Islet precursor cell (in vitro differentiated cells): ENCODE measurements around the gene FANCE.
"Not testable (repeated sequence)": the region's sequence is repeated elsewhere in the genome, so short reads cannot be mapped to it uniquely, and the experiment has no call there.

Source experiments
- DNase-seq: peaks from one replicate; pipeline ENCODE4 v3.0.0-alpha.2; 2018

Gene FANCE

DNA sequence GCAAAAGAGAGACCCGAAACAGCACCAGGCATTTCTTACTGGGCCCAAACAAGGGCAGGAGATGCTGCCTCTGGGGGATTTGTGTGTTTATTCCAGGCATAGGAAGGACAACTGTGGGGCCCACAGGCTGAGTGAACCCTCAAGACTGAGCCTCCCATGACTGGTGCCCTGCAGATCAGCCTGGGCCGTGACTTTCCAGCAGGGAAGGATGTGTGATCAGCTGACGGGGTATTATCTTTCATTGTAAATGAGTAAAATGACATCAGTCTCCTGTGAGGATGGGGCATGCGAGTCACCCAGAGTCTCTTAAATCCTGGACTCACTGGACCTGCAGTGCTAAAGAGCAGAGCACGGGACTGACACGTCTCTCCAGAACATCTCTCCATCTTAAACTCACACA lies 48.6 kb downstream of the FANCE start:
- peak; percentile 75 for DNase-seq

DNA sequence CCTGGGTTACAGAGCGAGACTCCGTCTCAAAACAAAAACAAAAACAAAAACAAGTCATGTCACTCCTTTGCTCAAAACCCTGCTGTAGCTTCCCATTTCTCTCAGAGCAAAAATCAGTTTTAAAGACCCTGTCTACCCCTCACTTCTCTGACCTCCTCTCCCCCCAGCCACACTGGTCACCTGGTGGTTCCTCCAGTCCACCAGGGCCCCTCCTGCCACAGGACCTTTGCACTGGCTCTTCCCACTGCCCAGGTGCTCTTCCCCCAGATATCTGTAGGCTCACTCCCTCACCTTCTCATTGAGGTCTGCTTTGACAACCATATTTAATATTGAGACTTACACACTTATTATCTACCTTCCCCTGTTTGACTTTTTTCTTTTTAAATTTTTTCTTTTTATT lies 49.6 kb downstream of the FANCE start:
- no peak for DNase-seq

DNA sequence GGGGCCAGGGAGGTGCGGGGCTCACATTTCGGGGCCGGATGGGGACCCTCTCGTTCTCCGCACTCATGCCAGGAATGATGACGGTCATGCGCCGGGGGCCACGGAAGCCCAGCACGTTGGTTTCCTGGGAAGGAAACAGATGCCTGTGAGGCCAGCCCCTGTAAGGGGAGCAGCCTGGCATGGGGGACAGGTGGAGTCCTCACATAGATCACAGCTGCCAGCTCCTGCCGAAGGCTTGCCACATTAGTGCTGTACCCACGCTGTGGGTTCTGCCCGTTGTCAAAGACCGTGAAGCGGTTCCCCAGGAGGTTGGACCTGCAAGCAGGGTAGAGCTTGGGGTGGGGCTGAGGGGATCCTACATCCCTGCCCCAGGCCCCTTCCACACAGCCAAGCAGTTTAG lies 51.4 kb downstream of the FANCE start:
- DNase-seq: no peak

- DNase-seq: no peak
Measured at GRCh38 chr6:35505999-35506412, 53.9 kb downstream of the FANCE start.

GRCh38 chr6:35506536-35506935 lies 54.4 kb downstream of the FANCE start:
- DNase-seq: no peak

GRCh38 chr6:35507221-35507620 lies 55.1 kb downstream of the FANCE start:
- DNase-seq: no peak

- DNase-seq: no peak
Measured at GRCh38 chr6:35508027-35508426, 55.9 kb downstream of the FANCE start.

- no peak for DNase-seq
Measured at GRCh38 chr6:35508542-35508941, 56.4 kb downstream of the FANCE start.

- DNase-seq: no peak
Measured at GRCh38 chr6:35510916-35511561, 58.9 kb downstream of the FANCE start.

DNA sequence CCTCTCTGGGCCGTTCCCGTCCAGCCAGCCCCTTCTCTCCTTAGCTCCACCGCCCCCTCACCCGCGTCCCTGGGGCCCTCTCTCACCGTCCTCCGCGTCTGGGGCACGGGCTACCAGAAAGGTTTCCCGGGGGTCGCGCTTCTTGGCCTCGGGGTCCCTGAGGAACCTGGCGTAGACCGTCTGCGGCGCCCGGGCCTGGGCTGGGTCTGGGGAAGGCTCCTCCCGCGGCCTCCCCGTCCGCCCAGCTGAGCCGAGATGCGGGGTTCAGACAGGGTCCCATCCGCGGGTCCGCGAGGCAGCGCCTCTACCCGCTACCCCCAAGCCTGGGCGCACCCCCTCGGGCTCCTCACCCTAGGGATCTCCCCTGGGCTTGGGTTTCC lies 59.4 kb downstream of the FANCE start:
- no peak for DNase-seq

GRCh38 chr6:35512006-35512405 lies 59.9 kb downstream of the FANCE start:
- DNase-seq: no peak

- DNase-seq: no peak
Measured at GRCh38 chr6:35512740-35513139, 60.6 kb downstream of the FANCE start, which contains the start of gene TULP1. Gene TULP1 (minus strand): TSS chr6:35512896. CDS start chr6:35512858, 38 bp downstream.

DNA sequence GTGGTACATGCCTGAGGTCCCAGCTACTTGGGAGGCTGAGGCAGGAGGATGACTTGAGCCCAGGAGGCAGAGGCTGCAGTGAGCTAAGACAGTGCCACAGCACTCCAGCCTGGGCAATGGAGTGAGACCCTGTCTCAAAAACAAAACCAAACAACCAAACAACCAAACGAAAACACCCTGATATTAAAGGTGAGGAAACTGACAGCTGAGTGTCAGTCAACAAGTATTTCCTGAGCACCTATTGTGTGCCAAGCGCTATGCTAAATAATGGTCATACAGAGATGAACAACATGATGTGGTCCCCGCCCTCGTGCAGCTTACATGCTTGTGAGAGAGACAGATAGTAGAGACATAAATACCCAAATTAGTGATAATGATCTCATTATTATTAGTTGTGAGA lies 62.4 kb downstream of the FANCE start:
- DNase-seq: no peak

DNA sequence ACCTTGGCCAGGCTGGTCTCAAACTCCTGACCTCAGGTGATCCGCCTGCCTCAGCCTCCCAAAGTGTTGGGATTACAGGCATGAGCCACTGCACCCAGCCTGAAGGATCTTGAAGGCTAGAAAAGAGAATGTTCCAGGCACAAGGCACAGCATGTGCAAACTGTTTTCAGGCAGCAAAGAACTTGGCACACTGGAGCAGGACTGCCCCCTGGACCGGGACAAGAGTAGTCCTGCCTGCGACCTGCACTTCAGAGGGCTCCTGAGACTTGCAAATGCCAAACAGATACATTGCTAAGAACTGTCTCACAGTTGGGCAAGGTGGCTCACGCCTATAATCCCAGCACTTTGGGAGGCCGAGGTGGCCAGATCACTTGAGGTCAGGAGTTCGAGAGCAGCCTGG lies 63.8 kb downstream of the FANCE start:
- not testable (repeated sequence) for DNase-seq
